ENCODE measurements around the gene TSC22D1.
A peak's percentile ranks its signal among the peaks of the same experiment; 100 is the strongest.

GRCh38 chr13:44470638-44471562 lies 105.2 kb downstream of the TSC22D1 start:
- TF ChIP-seq, protein P1, sequence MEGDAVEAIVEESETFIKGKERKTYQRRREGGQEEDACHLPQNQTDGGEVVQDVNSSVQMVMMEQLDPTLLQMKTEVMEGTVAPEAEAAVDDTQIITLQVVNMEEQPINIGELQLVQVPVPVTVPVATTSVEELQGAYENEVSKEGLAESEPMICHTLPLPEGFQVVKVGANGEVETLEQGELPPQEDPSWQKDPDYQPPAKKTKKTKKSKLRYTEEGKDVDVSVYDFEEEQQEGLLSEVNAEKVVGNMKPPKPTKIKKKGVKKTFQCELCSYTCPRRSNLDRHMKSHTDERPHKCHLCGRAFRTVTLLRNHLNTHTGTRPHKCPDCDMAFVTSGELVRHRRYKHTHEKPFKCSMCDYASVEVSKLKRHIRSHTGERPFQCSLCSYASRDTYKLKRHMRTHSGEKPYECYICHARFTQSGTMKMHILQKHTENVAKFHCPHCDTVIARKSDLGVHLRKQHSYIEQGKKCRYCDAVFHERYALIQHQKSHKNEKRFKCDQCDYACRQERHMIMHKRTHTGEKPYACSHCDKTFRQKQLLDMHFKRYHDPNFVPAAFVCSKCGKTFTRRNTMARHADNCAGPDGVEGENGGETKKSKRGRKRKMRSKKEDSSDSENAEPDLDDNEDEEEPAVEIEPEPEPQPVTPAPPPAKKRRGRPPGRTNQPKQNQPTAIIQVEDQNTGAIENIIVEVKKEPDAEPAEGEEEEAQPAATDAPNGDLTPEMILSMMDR (IDR thresholded peaks at IDR 0.05): peak; percentile 29 to 67 (median 46)
- TF ChIP-seq POLR2A (IDR thresholded peaks at IDR 0.05): no peak
